Activated naive CD4-positive, alpha-beta T cell (primary cell): ENCODE measurements around the gene KISS1R.

Experiments used
- DNase-seq, 4 experiments: peaks; one replicate each; lab custom pipeline; 2025; lab: John Stamatoyannopoulos, UW

KISS1R gene

GRCh38 chr19:920051-920864 is 3.1 kb downstream of the KISS1R start:
- DNase-seq = peak; percentile 26 to 67 (median 46)

DNA sequence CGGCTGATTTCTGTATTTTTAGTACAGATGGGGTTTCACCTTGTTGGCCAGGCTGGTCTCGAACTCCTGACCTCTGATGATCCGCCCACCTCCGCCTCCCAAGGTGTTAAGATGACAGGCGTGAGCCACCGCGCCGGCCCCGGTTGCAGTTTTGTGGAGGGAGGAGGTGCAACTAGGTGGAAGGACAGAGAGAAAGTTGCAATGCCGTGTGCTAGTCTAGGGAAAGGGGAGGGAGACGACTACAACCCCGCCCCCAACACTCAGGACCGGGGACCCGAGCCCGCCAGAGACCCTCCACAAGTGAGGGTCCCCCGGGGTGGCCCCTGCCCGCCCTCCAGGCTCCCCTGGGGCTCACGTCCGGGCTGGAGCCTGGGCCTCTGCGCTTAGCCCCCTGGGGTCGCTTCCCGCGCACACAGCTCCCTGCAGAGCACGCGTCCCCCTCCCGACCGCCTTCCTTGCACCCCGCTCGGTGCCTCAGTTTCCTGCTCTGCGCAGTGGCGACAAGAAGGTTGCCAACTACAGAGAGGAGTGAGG is 7.5 kb downstream of the KISS1R start:
- peak in 1 of 4 experiments; percentile 12 for DNase-seq

DNA sequence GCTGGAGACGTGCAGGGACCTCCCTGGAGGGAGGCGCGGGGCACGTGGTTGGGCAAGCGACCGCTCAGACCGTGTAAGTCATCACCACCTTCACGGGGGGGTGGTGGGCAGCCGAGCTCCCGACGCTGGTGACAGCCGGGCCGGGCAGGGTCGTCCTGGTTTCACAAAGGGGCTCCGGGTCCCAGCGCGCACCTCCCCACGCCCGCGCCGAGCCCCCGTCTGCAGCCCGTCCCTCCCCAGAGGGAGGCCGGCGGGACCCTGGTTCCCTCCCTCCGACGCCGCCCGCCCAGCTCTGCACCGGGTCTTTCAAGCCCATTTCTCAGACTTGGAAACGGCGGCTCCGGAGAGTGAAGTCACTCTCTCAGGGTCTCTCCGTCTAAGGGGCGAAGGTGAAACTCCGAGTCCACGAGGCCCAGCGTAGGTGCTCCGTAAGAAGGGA is 8.0 kb downstream of the KISS1R start:
- DNase-seq = no peak

- peak; percentile 51 to 77 (median 63) for DNase-seq
Measured at GRCh38 chr19:925526-926322, 8.6 kb downstream of the KISS1R start, which contains the start of gene ARID3A. Gene ARID3A (plus strand): TSS chr19:926035. CDS start chr19:929529, 3,494 bp downstream.

DNA sequence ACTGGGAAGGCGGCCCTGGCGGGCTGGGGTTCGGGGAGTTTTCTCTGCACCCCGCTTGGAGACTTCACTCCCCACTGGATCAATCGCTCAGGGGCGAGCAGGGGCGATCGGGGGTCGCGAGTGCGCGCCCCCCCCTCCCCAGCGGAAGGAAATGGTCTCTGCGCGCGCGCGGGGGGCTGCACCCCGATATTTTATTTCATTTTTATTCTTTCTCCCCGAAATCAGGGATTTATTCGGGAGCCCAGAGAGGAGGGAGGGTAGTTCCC is 9.1 kb downstream of the KISS1R start:
- DNase-seq = no peak

GRCh38 chr19:926589-927350 is 9.6 kb downstream of the KISS1R start:
- DNase-seq = peak in 1 of 4 experiments; percentile 19

DNA sequence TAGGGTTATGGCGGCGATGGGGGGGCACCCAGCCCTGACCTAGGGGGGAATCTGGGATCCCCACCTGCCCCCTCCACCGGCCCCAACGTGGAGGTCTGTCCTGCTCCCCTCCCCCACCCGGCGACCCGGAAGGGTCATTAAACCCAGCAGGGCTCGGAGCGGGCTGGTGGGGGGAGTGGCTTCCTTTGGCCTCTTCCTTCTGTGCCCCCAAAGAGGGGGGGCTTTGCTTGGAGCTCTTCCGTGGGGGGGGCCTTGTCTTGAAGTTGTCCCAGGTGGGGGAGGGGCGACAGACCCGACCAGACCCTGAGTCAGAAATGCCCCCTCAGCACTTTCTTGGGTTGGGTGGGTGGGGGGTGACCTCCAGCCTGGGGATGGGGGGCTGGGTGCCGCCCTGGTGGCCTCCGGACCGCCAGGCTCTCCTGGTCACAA is 10.2 kb downstream of the KISS1R start:
- no peak for DNase-seq

DNA sequence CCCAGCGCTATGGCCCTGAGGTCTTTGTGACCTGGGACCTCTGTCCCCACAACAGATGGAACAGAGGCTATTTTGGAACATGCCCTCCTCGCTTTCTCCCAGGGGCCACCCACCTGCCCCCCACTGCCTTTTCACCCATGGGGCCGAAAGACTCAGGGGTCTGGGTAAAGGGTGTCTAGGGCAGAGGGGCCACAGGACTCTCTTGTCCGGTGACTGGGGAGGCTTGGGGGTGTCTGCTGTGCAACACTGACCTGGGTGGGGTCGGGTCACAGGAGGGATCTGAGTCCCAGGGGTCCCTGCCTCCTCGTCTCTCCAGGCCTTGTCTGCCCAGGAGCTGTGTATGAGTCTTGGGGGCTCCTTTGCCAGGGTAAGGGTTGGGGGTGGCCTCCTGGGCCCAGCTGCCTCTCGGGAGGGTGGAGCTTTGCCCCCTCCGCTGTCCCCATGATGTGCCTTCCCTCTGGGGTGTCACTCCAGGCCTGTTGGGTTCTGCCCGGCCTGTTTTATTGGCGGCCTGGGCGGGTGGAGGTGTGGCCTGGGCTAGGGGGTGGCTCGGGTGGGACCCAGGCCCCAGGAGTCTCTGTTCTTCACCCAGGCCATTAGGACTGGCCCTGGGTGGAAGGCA is 10.8 kb downstream of the KISS1R start:
- DNase-seq = no peak

- no peak for DNase-seq
Measured at GRCh38 chr19:928471-929202, 11.5 kb downstream of the KISS1R start.

GRCh38 chr19:929203-929890 is 12.2 kb downstream of the KISS1R start:
- DNase-seq = no peak

- no peak for DNase-seq
Measured at GRCh38 chr19:929891-930258, 12.7 kb downstream of the KISS1R start.

GRCh38 chr19:931860-932647 is 14.9 kb downstream of the KISS1R start:
- no peak for DNase-seq

- peak in 2 of 4 experiments; percentile 24 to 40 for DNase-seq
Measured at GRCh38 chr19:932648-933552, 15.8 kb downstream of the KISS1R start.

DNA sequence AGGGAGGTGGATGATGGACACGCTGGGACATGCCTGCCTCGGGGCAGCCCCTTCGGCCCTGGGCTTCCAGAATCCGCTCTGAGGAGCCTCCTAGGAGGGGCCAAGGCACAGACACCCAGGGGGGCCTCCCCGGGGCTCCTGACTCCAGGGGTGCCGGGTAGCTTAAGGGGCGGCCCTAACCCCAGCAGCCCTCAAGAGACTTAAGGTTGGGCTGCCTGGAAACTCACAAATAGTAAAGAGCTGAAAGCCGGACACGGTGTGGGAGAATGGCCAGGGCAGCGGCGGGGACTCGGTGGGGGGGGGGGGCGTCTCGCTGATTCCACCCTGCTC is 16.4 kb downstream of the KISS1R start:
- no peak for DNase-seq

DNA sequence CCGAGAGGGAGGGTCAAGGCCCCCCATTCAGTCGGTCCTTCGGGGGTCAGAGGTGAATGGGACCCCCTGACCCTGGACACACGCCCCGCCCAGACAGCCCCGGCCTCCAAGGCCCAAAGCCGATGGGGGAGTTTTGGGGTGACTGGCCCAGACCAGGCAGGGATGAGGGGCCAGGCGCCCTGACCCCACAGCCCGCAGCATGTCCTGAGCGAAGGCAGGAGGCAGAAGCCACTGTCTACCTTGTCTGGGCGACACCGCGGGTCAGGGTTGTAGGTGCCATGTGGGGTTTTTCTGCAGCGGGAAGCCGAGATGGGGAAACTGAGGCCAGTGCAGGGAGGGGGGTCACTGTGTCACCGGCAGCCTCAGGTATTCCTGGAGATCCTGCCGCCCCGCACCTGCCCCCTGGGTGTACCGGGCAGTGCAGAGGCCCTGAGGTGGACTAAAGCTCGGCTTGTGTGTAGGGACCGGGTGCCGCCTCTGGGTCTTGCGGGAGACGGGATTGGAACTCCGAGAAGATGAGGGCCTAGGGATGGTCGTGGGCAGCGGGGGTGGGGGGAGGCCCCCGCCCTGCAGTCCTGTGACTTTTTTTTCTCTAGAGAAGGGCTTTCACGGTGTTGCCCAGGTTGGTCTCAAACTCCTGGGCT is 17.2 kb downstream of the KISS1R start:
- no peak for DNase-seq

- no peak for DNase-seq
Measured at GRCh38 chr19:934865-935479, 17.8 kb downstream of the KISS1R start.

DNA sequence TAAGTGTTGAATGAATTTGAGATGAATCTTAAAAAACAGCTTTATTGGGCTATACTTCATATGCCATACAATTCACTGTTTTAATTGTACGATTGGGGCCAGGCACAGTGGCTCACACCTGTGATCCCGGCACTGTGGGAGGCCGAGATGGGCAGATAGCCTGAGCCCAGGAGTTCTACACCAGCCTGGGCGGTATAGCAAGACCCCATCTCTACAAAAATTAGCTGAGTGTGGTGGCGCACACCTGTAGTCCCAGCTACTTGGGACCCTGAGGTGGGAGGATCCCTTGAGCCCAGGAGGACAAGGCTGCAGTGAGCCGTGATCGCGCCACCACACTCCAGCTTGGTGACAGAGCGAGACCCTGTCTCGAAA is 19.0 kb downstream of the KISS1R start:
- no peak for DNase-seq

- DNase-seq = peak in 1 of 4 experiments; percentile 16
Measured at GRCh38 chr19:937259-937694, 20.1 kb downstream of the KISS1R start.
